22Rv1 (cell line): ENCODE measurements around the gene BLVRA.

Experiments
- H3K27ac ChIP-seq: fragments of 450-650 bp; 2 replicates; pipeline ENCODE4 v1.5.1; 2017
- ZFX ChIP-seq: fragments of 450-650 bp; IDR thresholded peaks from 2 replicates; pipeline ENCODE4 v1.6.1; 2017; ENCODE audit warnings: antibody characterized with exemption, borderline replicate concordance
- TF ChIP-seq, protein P1 (sequence below): fragments of 450-650 bp; IDR thresholded peaks from 2 replicates; pipeline ENCODE4 v1.5.1; 2017; ENCODE audit warnings: mild to moderate bottlenecking

BLVRA gene

DNA sequence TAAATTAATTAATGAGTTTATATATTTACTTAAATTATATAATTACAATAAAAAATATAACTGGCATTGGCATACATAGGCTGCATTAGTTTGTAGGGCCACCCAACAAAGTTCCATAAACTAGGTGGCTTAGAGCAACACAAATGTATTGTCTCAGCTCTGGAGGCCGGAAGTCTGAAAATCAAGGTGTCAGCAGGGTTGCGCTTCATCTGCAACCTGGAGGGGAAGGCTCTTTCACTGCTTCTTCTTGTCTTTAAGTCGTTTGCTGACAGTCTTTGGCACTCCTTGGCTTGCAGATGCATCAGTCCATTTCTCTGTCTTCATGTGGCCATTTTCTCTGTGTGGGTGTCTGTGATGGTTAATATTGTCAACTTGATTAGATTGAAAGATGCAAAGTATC is 6.1 kb upstream of the BLVRA start:
- H3K27ac ChIP-seq, result no peak overlapping the region
- no peak for TF ChIP-seq ZFX
- TF ChIP-seq, protein P1, sequence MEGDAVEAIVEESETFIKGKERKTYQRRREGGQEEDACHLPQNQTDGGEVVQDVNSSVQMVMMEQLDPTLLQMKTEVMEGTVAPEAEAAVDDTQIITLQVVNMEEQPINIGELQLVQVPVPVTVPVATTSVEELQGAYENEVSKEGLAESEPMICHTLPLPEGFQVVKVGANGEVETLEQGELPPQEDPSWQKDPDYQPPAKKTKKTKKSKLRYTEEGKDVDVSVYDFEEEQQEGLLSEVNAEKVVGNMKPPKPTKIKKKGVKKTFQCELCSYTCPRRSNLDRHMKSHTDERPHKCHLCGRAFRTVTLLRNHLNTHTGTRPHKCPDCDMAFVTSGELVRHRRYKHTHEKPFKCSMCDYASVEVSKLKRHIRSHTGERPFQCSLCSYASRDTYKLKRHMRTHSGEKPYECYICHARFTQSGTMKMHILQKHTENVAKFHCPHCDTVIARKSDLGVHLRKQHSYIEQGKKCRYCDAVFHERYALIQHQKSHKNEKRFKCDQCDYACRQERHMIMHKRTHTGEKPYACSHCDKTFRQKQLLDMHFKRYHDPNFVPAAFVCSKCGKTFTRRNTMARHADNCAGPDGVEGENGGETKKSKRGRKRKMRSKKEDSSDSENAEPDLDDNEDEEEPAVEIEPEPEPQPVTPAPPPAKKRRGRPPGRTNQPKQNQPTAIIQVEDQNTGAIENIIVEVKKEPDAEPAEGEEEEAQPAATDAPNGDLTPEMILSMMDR, result no peak

DNA sequence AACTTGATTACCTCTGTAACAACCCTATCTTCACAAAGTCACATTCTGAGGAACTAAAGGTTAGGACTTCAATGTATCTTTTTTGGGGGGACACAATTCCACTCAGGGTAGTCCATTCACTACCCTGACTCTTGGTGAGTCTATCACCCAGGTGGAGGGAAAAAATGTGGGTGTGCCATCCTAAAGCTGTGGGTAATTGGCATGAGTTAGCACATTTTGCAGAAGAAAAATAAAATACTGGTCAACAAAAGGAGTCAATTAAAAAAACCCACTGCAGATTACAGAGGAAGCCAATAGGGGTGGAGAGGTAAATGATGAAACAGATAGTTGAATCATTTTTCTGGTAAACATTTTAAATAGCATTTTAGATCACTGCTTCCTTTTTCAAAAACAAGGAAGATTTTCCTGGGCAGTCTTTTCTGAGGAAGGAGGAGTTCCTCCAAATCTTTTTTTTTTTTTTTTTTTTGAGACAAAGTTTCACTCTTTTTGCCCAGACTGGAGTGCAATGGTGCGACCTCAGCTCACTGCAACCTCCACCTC is 5.1 kb upstream of the BLVRA start:
- TF ChIP-seq, protein P1, result no peak
- no peak for TF ChIP-seq ZFX
- no peak overlapping the region for H3K27ac ChIP-seq

DNA sequence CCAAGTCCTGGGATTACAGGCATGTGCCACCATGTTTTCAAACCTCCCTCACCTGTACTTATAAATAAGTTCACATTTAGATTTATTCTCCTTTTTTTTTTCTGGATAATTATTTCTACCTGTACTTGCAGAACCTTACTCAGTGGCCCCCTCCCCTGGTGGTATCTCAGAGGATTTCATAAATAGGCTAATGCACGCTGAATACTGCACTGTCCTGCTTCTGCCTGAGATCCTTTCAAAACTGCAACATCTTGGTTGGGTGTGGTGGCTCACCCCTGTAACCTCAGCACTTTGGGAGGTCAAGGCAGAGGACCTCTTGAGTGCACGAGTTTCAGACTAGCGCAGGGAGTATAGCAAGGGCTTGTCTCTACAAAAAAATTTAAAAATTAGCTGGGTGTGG is 4.6 kb upstream of the BLVRA start:
- TF ChIP-seq, protein P1, result no peak
- TF ChIP-seq ZFX, result no peak

GRCh38 chr7:43754596-43754995 is 3.9 kb upstream of the BLVRA start:
- no peak for TF ChIP-seq ZFX
- TF ChIP-seq, protein P1, result no peak
- H3K27ac ChIP-seq, result no peak overlapping the region

More for the DNA sequence above, 4.6 kb upstream of the BLVRA start:
- H3K27ac ChIP-seq, result no peak overlapping the region

GRCh38 chr7:43756368-43757072 is 2.0 kb upstream of the BLVRA start:
- no peak for TF ChIP-seq ZFX
- TF ChIP-seq, protein P1, result no peak
- H3K27ac ChIP-seq, result no peak overlapping the region

- TF ChIP-seq, protein P1, result no peak
- TF ChIP-seq ZFX, result no peak
- H3K27ac ChIP-seq, result 0 out of 2 replicates have a peak overlapping the region, but pooled peaks have one; percentile 58
Observed at GRCh38 chr7:43757073-43757720, 1.3 kb upstream of the BLVRA start.
